Trophoblast cell (in vitro differentiated cells and primary cell): ENCODE results near the gene DNAH1.

Source experiments
- DNase-seq, 2 donors: peaks; one replicate each; pipeline ENCODE4 v3.0.0-alpha.2; 2016
- H2AFZ ChIP-seq: 2 replicates; pipeline ENCODE4 v1.6.1; 2013; ENCODE audit warnings: low read length, moderate library complexity, mild to moderate bottlenecking; ENCODE audit not compliant: insufficient read depth, poor library complexity
- H2AK5ac ChIP-seq: 2 replicates; pipeline ENCODE4 v1.6.1; 2013; ENCODE audit warnings: mild to moderate bottlenecking, low read length
- H2BK120ac ChIP-seq: 2 replicates; pipeline ENCODE4 v1.6.1; 2013; ENCODE audit warnings: low read length, mild to moderate bottlenecking, moderate library complexity; ENCODE audit not compliant: insufficient read depth, poor library complexity
- H2BK12ac ChIP-seq: 2 replicates; pipeline ENCODE4 v1.6.1; 2013; ENCODE audit warnings: mild to moderate bottlenecking, low read length, moderate library complexity
- H2BK5ac ChIP-seq: 2 replicates; pipeline ENCODE4 v1.6.1; 2013; ENCODE audit warnings: low read length, low read depth, moderate library complexity, mild to moderate bottlenecking; ENCODE audit not compliant: poor library complexity
- H3K14ac ChIP-seq: 2 replicates; pipeline ENCODE4 v1.6.1; 2013; ENCODE audit warnings: mild to moderate bottlenecking, low read length
- H3K18ac ChIP-seq: 2 replicates; pipeline ENCODE4 v1.6.1; 2013; ENCODE audit warnings: mild to moderate bottlenecking, low read length
- H3K23ac ChIP-seq: 2 replicates; pipeline ENCODE4 v1.6.1; 2013; ENCODE audit warnings: low read length
- H3K27ac ChIP-seq: 2 replicates; pipeline ENCODE4 v1.5.1; 2013; ENCODE audit warnings: low read depth, mild to moderate bottlenecking, inconsistent platforms, low read length, moderate library complexity
- H3K27me3 ChIP-seq: 2 replicates; pipeline ENCODE4 v1.6.1; 2013; ENCODE audit warnings: inconsistent platforms, mild to moderate bottlenecking, low read length, moderate library complexity; ENCODE audit not compliant: insufficient read depth
- H3K36me3 ChIP-seq, 2 experiments: 1 replicate in 1 of 2; 2 replicates in 1 of 2; pipeline ENCODE4 v1.6.1; 2013; ENCODE audit warnings: low read length in 2 of 2, mild to moderate bottlenecking in 2 of 2, moderate library complexity in 1 of 2; ENCODE audit not compliant: insufficient read depth in 2 of 2, control insufficient read depth in 1 of 2
- H3K4ac ChIP-seq: 2 replicates; pipeline ENCODE4 v1.6.1; 2013; ENCODE audit warnings: low read depth, mild to moderate bottlenecking, low read length, moderate library complexity
- H3K4me1 ChIP-seq, 2 experiments: 1 replicate in 1 of 2; 2 replicates in 1 of 2; pipeline ENCODE4 v1.6.1; 2013; ENCODE audit warnings: low read length in 2 of 2, mild to moderate bottlenecking in 2 of 2, moderate library complexity in 1 of 2; ENCODE audit not compliant: insufficient read depth in 2 of 2, control insufficient read depth in 1 of 2
- H3K4me2 ChIP-seq: 2 replicates; pipeline ENCODE4 v1.6.1; 2013; ENCODE audit warnings: inconsistent platforms, mild to moderate bottlenecking, low read length, moderate library complexity
- H3K4me3 ChIP-seq: 2 replicates; pipeline ENCODE4 v1.5.1; 2013; ENCODE audit warnings: mild to moderate bottlenecking, low read depth, low read length, inconsistent platforms
- H3K79me1 ChIP-seq: one replicate; pipeline ENCODE4 v1.6.1; 2013; ENCODE audit warnings: low read length
- H3K79me2 ChIP-seq: 2 replicates; pipeline ENCODE4 v1.6.1; 2013; ENCODE audit warnings: low read length, mild to moderate bottlenecking; ENCODE audit not compliant: control insufficient read depth, insufficient read depth, poor library complexity
- H3K9ac ChIP-seq: 2 replicates; pipeline ENCODE4 v1.6.1; 2013; ENCODE audit warnings: mild to moderate bottlenecking, low read length
- H3K9me3 ChIP-seq: 2 replicates; pipeline ENCODE4 v1.6.1; 2013; ENCODE audit warnings: low read depth, mild to moderate bottlenecking, control low read depth, inconsistent platforms, low read length; ENCODE audit not compliant: insufficient read depth
- H4K12ac ChIP-seq: 2 replicates; pipeline ENCODE4 v1.6.1; 2013; ENCODE audit warnings: low read depth, mild to moderate bottlenecking, low read length, moderate library complexity
- H4K8ac ChIP-seq: 2 replicates; pipeline ENCODE4 v1.6.1; 2013; ENCODE audit warnings: low read depth, mild to moderate bottlenecking, low read length, moderate library complexity
- H4K91ac ChIP-seq: one replicate; pipeline ENCODE4 v1.6.1; 2013; ENCODE audit warnings: low read depth, mild to moderate bottlenecking, low read length, moderate library complexity
- WGBS: extraction: QIAGEN DNeasy Blood & Tissue Kit; methylation state at CpG from one replicate; pipeline ENCODE4 v1.1.7; 2013; ENCODE audit warnings: missing lambda C conversion rate; ENCODE audit not compliant: insufficient read length, insufficient coverage; ENCODE audit errors: extremely low coverage; 5-methylcytosine and 5-hydroxymethylcytosine counted together

Gene DNAH1

DNA sequence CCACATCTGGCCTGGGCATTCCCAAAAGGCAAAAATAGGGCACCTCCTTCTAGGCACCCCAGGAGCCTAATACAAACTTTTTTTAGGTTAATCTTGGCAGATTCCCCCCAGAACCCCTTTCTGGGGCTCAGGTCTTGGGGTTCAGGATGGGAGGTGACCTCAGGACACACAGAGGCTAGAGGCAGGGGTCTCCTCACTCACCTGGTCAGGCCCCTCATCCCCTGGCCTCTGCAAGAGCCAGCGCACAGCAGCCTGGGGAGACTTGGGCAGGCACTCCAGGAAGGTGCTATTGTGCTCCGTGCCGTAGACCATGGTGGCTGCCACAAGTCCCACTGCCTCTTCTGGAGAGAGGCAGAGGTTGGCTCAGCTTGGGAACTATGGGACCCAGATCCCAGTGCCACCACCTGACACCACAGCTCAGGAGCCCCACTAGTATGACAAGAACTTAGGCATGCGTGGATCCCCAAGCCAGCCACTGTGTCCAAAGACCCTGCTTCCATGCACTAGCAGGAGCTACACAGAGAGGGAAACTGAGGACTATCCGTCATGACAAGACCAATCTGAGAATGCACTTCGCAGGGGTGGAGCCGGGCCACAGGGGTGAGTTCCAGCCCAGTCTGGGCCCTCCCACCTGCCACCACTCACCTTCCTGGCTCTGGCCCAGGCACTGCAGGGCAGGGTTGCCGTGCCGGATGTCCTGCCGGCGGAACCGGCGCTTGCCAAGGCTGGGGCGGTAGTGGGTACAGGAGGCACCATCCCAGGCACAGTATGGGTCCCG, 121.4 kb downstream of the DNAH1 start:
- no peak overlapping the region for H2AK5ac ChIP-seq
- H3K4ac ChIP-seq = no peak overlapping the region
- H3K18ac ChIP-seq = no peak overlapping the region
- no peak overlapping the region for H3K14ac ChIP-seq
- no peak for DNase-seq
- H3K27me3 ChIP-seq = no peaks in the 10 kb centered on the region
- no peak overlapping the region for H3K4me2 ChIP-seq
- H3K9me3 ChIP-seq = no peaks in the 10 kb centered on the region
- no peaks in the 10 kb centered on the region for H3K36me3 ChIP-seq
- no peak overlapping the region for H3K27ac ChIP-seq
- no peaks in the 10 kb centered on the region for H3K4me1 ChIP-seq
- no peak overlapping the region for H4K12ac ChIP-seq
- H2BK5ac ChIP-seq = no peak overlapping the region
- H2BK12ac ChIP-seq = no peak overlapping the region
- H3K9ac ChIP-seq = no peak overlapping the region
- H3K79me1 ChIP-seq = no peaks in the 10 kb centered on the region
- H3K79me2 ChIP-seq = no peaks in the 10 kb centered on the region
- no peak overlapping the region for H3K23ac ChIP-seq
- H4K91ac ChIP-seq = no peak overlapping the region
- no peak overlapping the region for H2AFZ ChIP-seq
- no peak overlapping the region for H2BK120ac ChIP-seq
- H3K4me3 ChIP-seq = no peak overlapping the region
- H4K8ac ChIP-seq = no peak overlapping the region
- WGBS = no CpG with 5 or more reads among the region's 15 CpGs

DNA sequence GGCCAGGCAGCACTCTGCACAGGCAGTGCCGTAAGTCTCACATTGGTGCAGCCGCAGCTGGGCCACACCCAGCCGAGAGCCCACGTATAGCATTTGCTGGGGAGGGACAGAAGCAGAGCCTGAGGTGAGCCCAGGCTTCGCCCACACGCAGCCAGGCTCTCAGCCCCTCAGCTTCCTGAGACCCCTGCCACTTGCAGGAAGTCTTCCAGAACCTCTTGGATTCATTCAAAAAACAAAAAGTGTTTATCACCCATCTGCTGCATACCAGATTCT, 121.9 kb downstream of the DNAH1 start:
- Histone ChIP-seq H4K12ac (no peak overlapping the region), H3K14ac (no peak overlapping the region), H3K79me1 (no peaks in the 10 kb centered on the region), H3K9ac (no peak overlapping the region), H2BK5ac (no peak overlapping the region), H3K4me3 (no peak overlapping the region), H3K18ac (no peak overlapping the region), H3K36me3 (no peaks in the 10 kb centered on the region), H2AFZ (no peak overlapping the region), H3K27ac (no peak overlapping the region), H3K4ac (no peak overlapping the region), H4K8ac (no peak overlapping the region), H3K79me2 (no peaks in the 10 kb centered on the region), H4K91ac (no peak overlapping the region), H2BK120ac (no peak overlapping the region), H3K9me3 (no peaks in the 10 kb centered on the region), H3K4me2 (no peak overlapping the region), H3K4me1 (no peaks in the 10 kb centered on the region), H2BK12ac (no peak overlapping the region), H2AK5ac (no peak overlapping the region), H3K23ac (no peak overlapping the region), H3K27me3 (no peaks in the 10 kb centered on the region)
- no CpG with 5 or more reads among the region's 6 CpGs for WGBS
- DNase-seq = no peak

DNA sequence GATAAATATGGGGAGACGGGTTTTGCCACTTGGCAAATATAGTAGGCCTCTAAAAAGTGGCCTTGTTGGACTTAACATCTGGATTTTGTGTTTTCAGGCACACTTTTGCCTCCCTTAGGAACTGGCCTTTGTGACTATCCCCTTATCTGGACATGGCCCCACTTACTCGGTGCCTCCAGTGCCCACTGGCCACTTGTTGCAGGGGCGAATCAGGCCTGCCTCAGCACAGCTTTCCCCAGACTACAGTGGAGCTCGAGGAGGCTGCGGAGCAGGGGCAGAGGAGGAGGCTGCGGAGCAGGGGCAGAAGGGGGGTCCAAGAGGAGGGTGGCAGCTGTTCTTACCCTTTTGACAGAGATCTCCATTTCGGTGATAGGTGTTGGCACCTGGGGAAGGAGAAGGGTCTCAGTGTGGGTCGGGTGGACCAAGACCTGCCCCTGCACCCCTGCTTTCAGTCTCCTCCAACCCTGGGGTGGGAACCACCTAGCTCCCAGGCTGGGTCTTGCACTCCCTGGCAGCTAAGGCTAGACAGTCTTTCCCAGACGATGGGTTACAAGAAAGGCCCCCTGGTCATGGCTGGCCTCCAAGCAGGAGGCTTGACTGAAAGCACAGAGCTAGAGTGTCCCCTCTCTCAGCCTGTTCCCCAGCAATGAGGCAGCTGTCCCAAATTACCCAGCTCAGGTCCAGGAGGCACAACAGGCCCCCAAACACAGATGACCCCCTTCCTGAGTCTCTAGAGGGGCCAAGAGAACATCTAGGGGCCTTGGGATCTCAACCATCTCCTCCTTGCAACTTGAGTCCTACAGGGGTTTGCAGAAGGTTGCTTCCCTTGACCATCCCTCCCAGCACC, 122.7 kb downstream of the DNAH1 start:
- Histone ChIP-seq H3K4ac (no peak overlapping the region), H3K18ac (no peak overlapping the region), H4K12ac (no peak overlapping the region), H3K27ac (no peak overlapping the region), H2AFZ (no peak overlapping the region), H3K79me2 (no peaks in the 10 kb centered on the region), H3K14ac (no peak overlapping the region), H2BK5ac (no peak overlapping the region), H4K91ac (no peak overlapping the region), H3K4me3 (no peak overlapping the region), H3K9me3 (no peaks in the 10 kb centered on the region), H3K36me3 (no peaks in the 10 kb centered on the region), H2BK12ac (no peak overlapping the region), H3K9ac (no peak overlapping the region), H2BK120ac (no peak overlapping the region), H3K23ac (no peak overlapping the region), H3K4me1 (no peaks in the 10 kb centered on the region), H3K4me2 (no peak overlapping the region), H3K79me1 (no peaks in the 10 kb centered on the region), H2AK5ac (no peak overlapping the region), H4K8ac (no peak overlapping the region), H3K27me3 (no peaks in the 10 kb centered on the region)
- WGBS = no CpG with 5 or more reads among the region's 9 CpGs
- DNase-seq = no peak

GRCh38 chr3:52439426-52440248, 123.5 kb downstream of the DNAH1 start:
- H3K27ac ChIP-seq = no peak overlapping the region
- no peak overlapping the region for H3K4me2 ChIP-seq
- H3K36me3 ChIP-seq = no peaks in the 10 kb centered on the region
- H2BK120ac ChIP-seq = no peak overlapping the region
- H2AFZ ChIP-seq = no peak overlapping the region
- H2AK5ac ChIP-seq = no peak overlapping the region
- no peak for DNase-seq
- no peak overlapping the region for H3K9ac ChIP-seq
- no peak overlapping the region for H2BK5ac ChIP-seq
- no peak overlapping the region for H3K23ac ChIP-seq
- H4K12ac ChIP-seq = no peak overlapping the region
- no peaks in the 10 kb centered on the region for H3K79me1 ChIP-seq
- H3K79me2 ChIP-seq = no peaks in the 10 kb centered on the region
- no peak overlapping the region for H3K4me3 ChIP-seq
- H4K8ac ChIP-seq = no peak overlapping the region
- no peak overlapping the region for H3K18ac ChIP-seq
- H3K4me1 ChIP-seq = no peaks in the 10 kb centered on the region
- no peak overlapping the region for H4K91ac ChIP-seq
- H3K4ac ChIP-seq = no peak overlapping the region
- peaks cover 3% of the 10 kb centered on the region for H3K9me3 ChIP-seq
- H3K14ac ChIP-seq = no peak overlapping the region
- WGBS = no CpG with 5 or more reads among the region's 16 CpGs
- no peak overlapping the region for H2BK12ac ChIP-seq
- H3K27me3 ChIP-seq = no peaks in the 10 kb centered on the region
